Stomach (tissue), 9 donors: ENCODE results near the gene EDN1. TPM values are rescaled to one million over a fixed set of nuclear protein-coding genes. Genes with fewer than 3 reads are reported as not detected.

Source experiments
- DNase-seq, 2 donors: peaks; one replicate each; pipeline versions ENCODE4 v3.0.0 to v3.0.0-alpha.2; 2013 to 2019
- H3K27ac ChIP-seq, 5 donors: fragments of 200-600 bp in 4 of 5; sonication (generic) in 4 of 5; one replicate each; pipeline ENCODE4 v1.5.1; 2013 to 2019; ENCODE audit warnings: mild to moderate bottlenecking in 1 of 5, moderate library complexity in 1 of 5
- H3K27me3 ChIP-seq, 3 donors: fragments of 200-600 bp; sonication (generic); one replicate each; pipeline ENCODE4 v1.5.1; 2017 to 2019; ENCODE audit warnings: mixed run types in 1 of 3
- H3K36me3 ChIP-seq, 4 donors: fragments of 200-600 bp; sonication (generic); 1 replicate in 3 of 4; 2 replicates in 1 of 4; pipeline ENCODE4 v1.5.1; 2016 to 2019
- H3K4me1 ChIP-seq, 4 donors: fragments of 200-600 bp; sonication (generic); one replicate each; pipeline ENCODE4 v1.5.1; 2016 to 2019
- H3K4me3 ChIP-seq, 4 donors: fragments of 200-600 bp; sonication (generic) in 3 of 4; one replicate each; pipeline ENCODE4 v1.5.1; 2016 to 2019; ENCODE audit warnings: mild to moderate bottlenecking in 1 of 4
- H3K9me3 ChIP-seq, 4 donors: fragments of 200-600 bp; sonication (generic); one replicate each; pipeline ENCODE4 v1.5.1; 2016 to 2019
- CTCF ChIP-seq, 7 experiments: fragments of 450-650 bp in 4 of 7; fragments of 200-600 bp in 3 of 7; sonication (generic) in 3 of 7; IDR thresholded peaks; one replicate each; pipeline ENCODE4 v1.5.1; 2016 to 2019; ENCODE audit warnings: antibody characterized with exemption in 7 of 7, control low read depth in 2 of 7, mild to moderate bottlenecking in 1 of 7
- EP300 ChIP-seq: sonication (generic); formaldehyde crosslinking; IDR thresholded peaks from one replicate; pipeline ENCODE4 v1.6.1; 2017; ENCODE audit warnings: antibody characterized with exemption
- POLR2A ChIP-seq, 4 donors: fragments of 450-650 bp; IDR thresholded peaks; one replicate each; pipeline ENCODE4 v1.6.1; 2016; ENCODE audit warnings: antibody characterized with exemption in 4 of 4, control low read depth in 2 of 4, mild to moderate bottlenecking in 1 of 4, moderate library complexity in 1 of 4
- POLR2AphosphoS5 ChIP-seq, 3 donors: sonication (generic); formaldehyde crosslinking; IDR thresholded peaks; one replicate each; pipeline ENCODE4 v1.6.1; 2016; ENCODE audit warnings: antibody characterized with exemption in 3 of 3
- WGBS, 5 donors: extraction: QIAGEN DNeasy Blood & Tissue Kit in 3 of 5; methylation state at CpG; one replicate each; pipeline versions ENCODE4 v1.1.5 to v1.1.7; 2013 to 2018; 5-methylcytosine and 5-hydroxymethylcytosine counted together
- intact Hi-C: fragments of 100-400 bp; cut with DNase I; formaldehyde crosslinking; loops from one replicate; pipeline ENCODE4 v1.15.1; 2023; ENCODE audit warnings: low total_unique reads
- polyA plus RNA-seq, 3 donors: library from polyadenylated mRNA; stranded (reverse); fragments of 200-250 nt; gene quantifications; one replicate each; pipeline ENCODE4 v1.2.3, GENCODE V29; 2013
- total RNA-seq, 5 donors: library from RNA; depleted of rRNA; stranded (reverse); fragments of >200 nt; gene quantifications; one replicate each; pipeline versions ENCODE4 v1.1.0 to v1.2.3, GENCODE V29; 2014 to 2016
- donor health status: healthy with polysubstance abuse.
- donor health status: Bipolar disorder and iron deficiency.
- donor health status: healthy.

The EDN1 gene
- total and polyA plus RNA-seq, 8 donors, result 0.58 to 95.1 (median 12.6) TPM

DNA sequence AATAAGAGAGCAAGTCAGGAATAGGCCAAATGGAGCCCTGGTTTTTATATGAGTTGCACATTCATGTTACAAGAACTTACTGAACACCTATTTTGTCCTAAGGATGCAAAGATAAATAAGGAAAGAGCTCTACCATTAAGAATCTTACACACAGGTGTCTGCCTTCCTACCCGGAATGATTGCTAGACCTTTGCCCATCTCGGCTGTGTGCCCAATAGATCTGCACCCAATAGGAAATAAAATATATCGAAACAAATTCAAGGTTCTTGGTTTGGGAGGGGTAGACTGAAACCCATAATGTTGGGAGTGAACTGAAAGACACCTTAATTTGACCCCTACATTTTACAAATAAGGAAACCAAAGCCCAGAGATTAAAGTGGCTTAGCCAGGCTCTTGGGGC, 48.9 kb downstream of the EDN1 start:
- DNase-seq, result no peak
- Histone ChIP-seq H3K27me3 (no peaks in the 10 kb centered on the region), H3K27ac (no peak overlapping the region), H3K36me3 (no peaks in the 10 kb centered on the region), H3K4me1 (peaks cover 13 to 54% (median 27%) of the 10 kb centered on the region in 4 donors), H3K9me3 (no peaks in the 10 kb centered on the region), H3K4me3 (no peak overlapping the region)
- intact Hi-C loops, result no loop called here
- TF ChIP-seq POLR2AphosphoS5 (IDR thresholded peaks at IDR 0.05), result no peak
- no peak for TF ChIP-seq CTCF (IDR thresholded peaks at IDR 0.05)
- TF ChIP-seq POLR2A (IDR thresholded peaks at IDR 0.05), result no peak
- WGBS, 5 donors, result 84 to 92% (median 89%) methylated on average over 3 of the region's 3 CpGs

- intact Hi-C loops, result no loop called here
- no peak for DNase-seq
- H3K36me3 ChIP-seq, result no peaks in the 10 kb centered on the region
- 78 to 89% (median 85%) methylated on average over 7 to 12 of the region's 12 CpGs for WGBS, 5 donors
- H3K4me1 ChIP-seq, result peaks cover 22 to 57% (median 31%) of the 10 kb centered on the region in 4 donors
- TF ChIP-seq EP300 (no peak), POLR2AphosphoS5 (IDR thresholded peaks at IDR 0.05) (no peak), CTCF (IDR thresholded peaks at IDR 0.05) (no peak), POLR2A (IDR thresholded peaks at IDR 0.05) (no peak)
- no peak overlapping the region for H3K4me3 ChIP-seq
- H3K27ac ChIP-seq, result no peak overlapping the region
- no peaks in the 10 kb centered on the region for H3K9me3 ChIP-seq
- H3K27me3 ChIP-seq, result no peaks in the 10 kb centered on the region
These were observed 49.8 kb downstream of the EDN1 start for GRCh38 chr6:12339808-12340487.

DNA sequence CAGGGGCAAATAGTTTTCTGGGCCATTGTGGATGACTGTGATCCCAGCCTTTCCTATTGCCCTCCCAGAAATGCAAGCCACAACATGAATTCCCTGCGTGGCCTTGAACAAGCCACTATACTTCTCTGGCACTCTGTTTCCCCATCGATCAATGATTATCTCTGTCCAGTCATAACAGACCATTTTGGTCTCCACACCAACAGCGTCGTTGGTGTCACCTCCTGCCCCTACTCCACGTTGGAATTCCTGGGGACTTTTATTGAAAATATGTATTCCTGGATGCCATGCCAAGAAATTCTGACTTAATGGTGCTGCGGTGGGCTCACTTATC, 50.3 kb downstream of the EDN1 start:
- intact Hi-C loops, result no loop called here
- Histone ChIP-seq H3K36me3 (no peaks in the 10 kb centered on the region), H3K9me3 (no peaks in the 10 kb centered on the region), H3K27ac (no peak overlapping the region), H3K4me3 (no peak overlapping the region), H3K4me1 (peaks cover 21 to 57% (median 35%) of the 10 kb centered on the region in 4 donors), H3K27me3 (no peaks in the 10 kb centered on the region)
- TF ChIP-seq EP300, result no peak
- 76 to 86% (median 81%) methylated on average over 6 of the region's 6 CpGs for WGBS, 5 donors
- no peak for DNase-seq

- Histone ChIP-seq H3K9me3 (no peaks in the 10 kb centered on the region), H3K4me1 (peaks cover 13 to 46% (median 29%) of the 10 kb centered on the region in 4 donors), H3K4me3 (no peak overlapping the region), H3K36me3 (no peaks in the 10 kb centered on the region), H3K27ac (peak overlapping the region in 4 of 5 donors; percentile 72 to 84 (median 82)), H3K27me3 (no peaks in the 10 kb centered on the region)
- intact Hi-C loops, result no loop called here
- WGBS, 5 donors, result 42 to 66% (median 56%) methylated on average over 4 of the region's 4 CpGs
- TF ChIP-seq POLR2A (IDR thresholded peaks at IDR 0.05) (no peak), POLR2AphosphoS5 (IDR thresholded peaks at IDR 0.05) (no peak), EP300 (no peak), CTCF (IDR thresholded peaks at IDR 0.05) (no peak)
- DNase-seq, result no peak
These were observed 52.5 kb downstream of the EDN1 start for GRCh38 chr6:12342664-12343063.

- 27 to 50% (median 45%) methylated on average over 5 of the region's 5 CpGs for WGBS, 5 donors
- Histone ChIP-seq H3K9me3 (no peaks in the 10 kb centered on the region), H3K27ac (peak overlapping the region; percentile 70 to 84 (median 81)), H3K27me3 (no peaks in the 10 kb centered on the region), H3K36me3 (no peaks in the 10 kb centered on the region), H3K4me1 (peaks cover 13 to 46% (median 29%) of the 10 kb centered on the region in 4 donors), H3K4me3 (no peak overlapping the region)
- DNase-seq, result no peak
- TF ChIP-seq POLR2A (IDR thresholded peaks at IDR 0.05), result no peak
- TF ChIP-seq EP300, result no peak
- no peak for TF ChIP-seq CTCF (IDR thresholded peaks at IDR 0.05)
- TF ChIP-seq POLR2AphosphoS5 (IDR thresholded peaks at IDR 0.05), result no peak
- intact Hi-C loops, result no loop called here
These were observed 52.9 kb downstream of the EDN1 start for GRCh38 chr6:12343122-12343439.
